ENCODE data around the gene PTTG2.

PTTG2 gene

DNA sequence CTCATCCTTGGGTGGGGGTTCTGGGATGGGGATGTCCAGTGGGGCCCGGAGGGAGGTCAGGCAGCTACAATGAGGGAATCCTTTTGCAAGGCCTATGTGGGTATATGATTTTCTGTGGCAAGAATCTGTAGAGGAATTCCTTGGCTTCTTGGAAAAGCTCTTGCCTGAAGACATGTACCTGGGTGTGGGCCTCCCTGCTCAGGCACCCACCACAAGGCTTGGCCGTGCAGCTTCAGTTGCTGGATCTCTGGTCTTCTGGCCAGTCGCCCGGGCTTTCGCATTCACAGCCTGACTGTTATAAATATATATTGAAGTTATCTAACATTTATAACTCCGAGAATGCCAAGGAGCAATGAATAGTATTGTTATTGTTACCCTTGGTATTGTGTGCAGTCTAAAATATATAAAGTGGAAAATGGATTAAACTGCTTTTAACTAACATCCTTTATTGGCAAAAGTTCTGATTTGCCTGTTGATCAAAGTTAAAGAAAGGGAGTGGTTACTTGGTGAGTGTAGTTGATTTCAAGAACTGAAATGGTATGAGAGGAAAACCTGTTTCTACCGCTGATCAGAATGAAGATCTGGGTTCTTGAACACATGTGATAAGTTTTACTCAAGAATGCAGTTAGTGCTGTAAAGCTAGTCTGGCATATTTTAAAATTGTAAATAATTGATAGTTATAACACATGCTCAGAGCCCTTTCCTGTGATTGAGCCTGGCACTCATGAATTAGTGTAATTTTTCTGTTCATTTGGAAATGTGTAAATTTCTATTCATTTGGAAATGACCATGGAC, 36.0 kb downstream of the PTTG2 start:
- no peak for DNase-seq (ENCODE audit: extremely low spot score)
- CTCF ChIA-PET: no interaction called here
- TF ChIP-seq TARDBP (IDR thresholded peaks at IDR 0.05) (no peak), BHLHE40 (IDR thresholded peaks at IDR 0.05; ENCODE audit: borderline replicate concordance) (no peak), FOXK2 (IDR thresholded peaks at IDR 0.05) (no peak), ELF4 (IDR thresholded peaks at IDR 0.05) (no peak), SUZ12 (IDR thresholded peaks at IDR 0.05) (no peak), CTBP1 (IDR thresholded peaks at IDR 0.05; ENCODE audit: borderline replicate concordance) (no peak), L3MBTL2 (conservative IDR thresholded peaks at IDR 0.05) (no peak), ARNT (IDR thresholded peaks at IDR 0.05) (no peak), SP1 (IDR thresholded peaks at IDR 0.05) (no peak), HDGF (IDR thresholded peaks at IDR 0.05; ENCODE audit: borderline replicate concordance) (no peak), FOXA1 (IDR thresholded peaks at IDR 0.05) (no peak), NFRKB (IDR thresholded peaks at IDR 0.05) (no peak), LEF1 (IDR thresholded peaks at IDR 0.05; ENCODE audit: borderline replicate concordance) (no peak), FOXM1 (IDR thresholded peaks at IDR 0.05; ENCODE audit: borderline replicate concordance) (no peak)
- TF ChIP-seq, protein P1, sequence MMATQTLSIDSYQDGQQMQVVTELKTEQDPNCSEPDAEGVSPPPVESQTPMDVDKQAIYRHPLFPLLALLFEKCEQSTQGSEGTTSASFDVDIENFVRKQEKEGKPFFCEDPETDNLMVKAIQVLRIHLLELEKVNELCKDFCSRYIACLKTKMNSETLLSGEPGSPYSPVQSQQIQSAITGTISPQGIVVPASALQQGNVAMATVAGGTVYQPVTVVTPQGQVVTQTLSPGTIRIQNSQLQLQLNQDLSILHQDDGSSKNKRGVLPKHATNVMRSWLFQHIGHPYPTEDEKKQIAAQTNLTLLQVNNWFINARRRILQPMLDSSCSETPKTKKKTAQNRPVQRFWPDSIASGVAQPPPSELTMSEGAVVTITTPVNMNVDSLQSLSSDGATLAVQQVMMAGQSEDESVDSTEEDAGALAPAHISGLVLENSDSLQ (IDR thresholded peaks at IDR 0.05): no peak
- POLR2A ChIA-PET: no interaction called here

- ChIA-PET CTCF (no interaction called here), POLR2A (no interaction called here)
- TF ChIP-seq LEF1 (IDR thresholded peaks at IDR 0.05; ENCODE audit: borderline replicate concordance) (no peak), BHLHE40 (IDR thresholded peaks at IDR 0.05; ENCODE audit: borderline replicate concordance) (no peak), TARDBP (IDR thresholded peaks at IDR 0.05) (no peak), CTBP1 (IDR thresholded peaks at IDR 0.05; ENCODE audit: borderline replicate concordance) (no peak)
- DNase-seq (ENCODE audit: extremely low spot score): no peak
Measured at GRCh38 chr4:37998226-37998625, 38.0 kb downstream of the PTTG2 start.

GRCh38 chr4:37999000-37999716, 39.0 kb downstream of the PTTG2 start:
- TF ChIP-seq SUZ12 (IDR thresholded peaks at IDR 0.05): no peak
- no peak for TF ChIP-seq FOXA1 (IDR thresholded peaks at IDR 0.05)
- TF ChIP-seq SP1 (IDR thresholded peaks at IDR 0.05): no peak
- no peak for TF ChIP-seq NFRKB (IDR thresholded peaks at IDR 0.05)
- TF ChIP-seq, protein P1 (IDR thresholded peaks at IDR 0.05): no peak
- TF ChIP-seq ELF4 (IDR thresholded peaks at IDR 0.05): no peak
- TF ChIP-seq FOXM1 (IDR thresholded peaks at IDR 0.05; ENCODE audit: borderline replicate concordance): no peak
- no peak for TF ChIP-seq CTBP1 (IDR thresholded peaks at IDR 0.05; ENCODE audit: borderline replicate concordance)
- no peak for TF ChIP-seq HDGF (IDR thresholded peaks at IDR 0.05; ENCODE audit: borderline replicate concordance)
- TF ChIP-seq L3MBTL2 (conservative IDR thresholded peaks at IDR 0.05): no peak
- no peak for TF ChIP-seq ZNF384 (IDR thresholded peaks at IDR 0.05)
- no peak for TF ChIP-seq ARNT (IDR thresholded peaks at IDR 0.05)
- no peak for TF ChIP-seq TARDBP (IDR thresholded peaks at IDR 0.05)
- ChIA-PET POLR2A (no interaction called here), CTCF (no interaction called here)
- no peak for DNase-seq (ENCODE audit: extremely low spot score)

- ChIA-PET POLR2A (no interaction called here), CTCF (no interaction called here)
- TF ChIP-seq ARNT (IDR thresholded peaks at IDR 0.05) (no peak), NFRKB (IDR thresholded peaks at IDR 0.05) (no peak), SUZ12 (IDR thresholded peaks at IDR 0.05) (no peak), L3MBTL2 (conservative IDR thresholded peaks at IDR 0.05) (no peak), ZNF384 (IDR thresholded peaks at IDR 0.05) (no peak), TARDBP (IDR thresholded peaks at IDR 0.05) (no peak), FOXA1 (IDR thresholded peaks at IDR 0.05) (no peak), BHLHE40 (IDR thresholded peaks at IDR 0.05; ENCODE audit: borderline replicate concordance) (no peak), HDGF (IDR thresholded peaks at IDR 0.05; ENCODE audit: borderline replicate concordance) (no peak), ELF4 (IDR thresholded peaks at IDR 0.05) (no peak), SP1 (IDR thresholded peaks at IDR 0.05) (no peak), CTBP1 (IDR thresholded peaks at IDR 0.05; ENCODE audit: borderline replicate concordance) (no peak), FOXK2 (IDR thresholded peaks at IDR 0.05) (no peak), LEF1 (IDR thresholded peaks at IDR 0.05; ENCODE audit: borderline replicate concordance) (no peak), FOXM1 (IDR thresholded peaks at IDR 0.05; ENCODE audit: borderline replicate concordance) (no peak)
- TF ChIP-seq, protein P1 (IDR thresholded peaks at IDR 0.05): no peak
- DNase-seq (ENCODE audit: extremely low spot score): no peak
Measured at GRCh38 chr4:37999965-38000364, 39.8 kb downstream of the PTTG2 start.

DNA sequence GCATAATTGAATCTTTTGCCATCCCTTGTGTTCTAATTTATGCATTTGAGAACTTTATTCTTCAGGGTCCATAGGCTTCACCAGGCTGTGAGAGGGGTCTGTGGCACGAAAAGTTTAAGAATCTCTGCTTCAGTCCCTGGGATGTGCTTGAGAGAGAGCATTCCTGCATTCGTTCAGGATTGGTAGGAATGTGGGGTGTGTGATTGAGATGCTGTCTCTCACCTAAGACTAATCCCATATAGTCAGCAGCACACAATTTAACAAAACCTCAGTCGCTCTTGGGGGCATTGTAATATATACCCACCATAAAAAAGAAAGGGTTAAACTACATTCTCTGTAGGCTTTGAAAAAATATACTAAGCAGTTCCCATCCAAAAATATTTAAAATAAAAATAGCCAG, 41.7 kb downstream of the PTTG2 start:
- DNase-seq (ENCODE audit: extremely low spot score): no peak
- ChIA-PET POLR2A (no interaction called here), CTCF (no interaction called here)
- TF ChIP-seq LEF1 (IDR thresholded peaks at IDR 0.05; ENCODE audit: borderline replicate concordance) (no peak), SP1 (IDR thresholded peaks at IDR 0.05) (no peak), HDGF (IDR thresholded peaks at IDR 0.05; ENCODE audit: borderline replicate concordance) (no peak), CTBP1 (IDR thresholded peaks at IDR 0.05; ENCODE audit: borderline replicate concordance) (no peak)
